ENCODE results near the gene ROM1.

- TF ChIP-seq CTCF (IDR thresholded peaks at IDR 0.05) (no peak), EP300 (IDR thresholded peaks at IDR 0.05) (no peak), POLR2A (IDR thresholded peaks at IDR 0.05) (no peak)
Observed at GRCh38 chr11:62575156-62575555, 37.9 kb upstream of the ROM1 start.

All from stomach (tissue), 4 donors.